ENCODE data around the gene RFFL. TPM values are rescaled to one million over a fixed set of nuclear protein-coding genes. Genes with fewer than 3 reads are reported as not detected.

Gene RFFL
- total and polyA plus RNA-seq, 9 of the 15 experiments (the other 6 are each of a cell fraction or from before 2014, with no cell fraction given), result 3.4 to 18.1 (median 12.8) TPM

DNA sequence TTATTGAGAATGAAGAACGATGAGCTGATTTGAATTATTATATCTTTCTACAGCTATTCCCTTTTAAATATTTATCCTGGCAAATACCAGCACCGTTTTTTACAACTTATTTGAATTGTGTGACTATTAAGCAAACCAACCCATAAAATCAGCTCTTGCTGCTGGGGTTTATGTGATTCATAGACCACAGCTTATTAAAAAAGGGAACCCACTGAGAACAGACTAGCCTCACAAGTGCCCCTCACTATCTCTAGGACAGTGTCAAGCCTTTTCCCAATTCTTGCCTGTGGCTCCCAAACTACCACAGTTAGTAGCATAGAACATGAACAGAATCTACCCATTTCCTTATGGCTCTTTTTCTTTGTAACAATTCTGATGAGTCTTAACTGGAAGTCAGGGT is 89.3 kb downstream of the RFFL start:
- ATAC-seq, result no peak
- H3K79me2 ChIP-seq (ENCODE audit: control insufficient read depth, insufficient read depth, low read length), result no peaks in the 10 kb centered on the region
- 27% methylated on average over 2 of the region's 2 CpGs for WGBS (ENCODE audit: insufficient coverage, low coverage, missing lambda C conversion rate)
- H2AFZ ChIP-seq (ENCODE audit: low read depth, low read length), result no peak overlapping the region
- in situ Hi-C loops (cut with MboI), result no loop called here
- no peaks in the 10 kb centered on the region for H3K27me3 ChIP-seq (ENCODE audit: control insufficient read depth in 2 of 2, insufficient read depth in 2 of 2, low read length in 2 of 2)
- no peaks in the 10 kb centered on the region for H3K36me3 ChIP-seq (ENCODE audit: control insufficient read depth, insufficient read depth, low read length)
- H4K20me1 ChIP-seq (replicated peaks; ENCODE audit: control insufficient read depth, insufficient read depth, low read length), result no peaks in the 10 kb centered on the region
- no peaks in the 10 kb centered on the region for H3K9me1 ChIP-seq (ENCODE audit: control insufficient read depth, insufficient read depth, low read length)
- FAIRE-seq, result no peak
- H3K4me1 ChIP-seq (replicated peaks in 1 of 2; ENCODE audit: control insufficient read depth in 2 of 2, insufficient read depth in 2 of 2, low read length in 2 of 2), result peaks cover 0 to 4% of the 10 kb centered on the region in 2 experiments; a peak in 1 of 5 replicates
- H3K9me3 ChIP-seq (replicated peaks; ENCODE audit: control insufficient read depth, insufficient read depth, low read depth, low read length), result no peaks in the 10 kb centered on the region
- no peak overlapping the region for H3K4me2 ChIP-seq (ENCODE audit: insufficient read depth, low read length)
- intact Hi-C loops (cut with micrococcal nuclease), result no loop called here
- H3K4me3 ChIP-seq, result no peak overlapping the region
- no peak for DNase-seq (ENCODE audit: extremely low read depth in 1 of 4, low spot score in 3 of 4)
- POLR2A ChIA-PET, result interaction anchor here (0.6 to 2.2 kb wide), 7 partner anchors 8 to 110 kb away, joined by 3 to 13 read pairs (median 5); partner anchors contain the start of genes CCT6B and ZNF830
- CTCF ChIA-PET (ENCODE audit: low intra/inter-chr PET ratio), result no interaction called here
- H3K27ac ChIP-seq (ENCODE audit: extremely low read depth, low read depth, low read length), result no peak overlapping the region
- BruUV-seq (replicated peaks), result no TSS peak
- H3K9ac ChIP-seq (ENCODE audit: insufficient read depth in 1 of 2, low read depth in 2 of 2, low read length in 2 of 2), result no peak overlapping the region
- TF ChIP-seq TCFL5 (CRISPR knock-in tag; conservative IDR thresholded peaks at IDR 0.05) (no peak), NFE2 (IDR thresholded peaks at IDR 0.05; ENCODE audit: low read depth) (no peak), TBP (optimal IDR thresholded peaks at IDR 0.05; ENCODE audit: low read depth, low read length) (no peak), MYBL2 (IDR thresholded peaks at IDR 0.05; ENCODE audit: low read depth) (no peak), MYBL2 (CRISPR knock-in tag; IDR thresholded peaks at IDR 0.05; ENCODE audit: borderline replicate concordance) (no peak), SREBF2 (CRISPR knock-in tag; IDR thresholded peaks at IDR 0.05) (no peak), NRF1 (conservative IDR thresholded peaks at IDR 0.05 in 1 of 2, IDR thresholded peaks at IDR 0.05 in 1 of 2) (no peak), ZNF140 (CRISPR knock-in tag; IDR thresholded peaks at IDR 0.05) (no peak), HDAC1 (IDR thresholded peaks at IDR 0.05) (no peak), SIX5 (IDR thresholded peaks at IDR 0.05; ENCODE audit: borderline replicate concordance in 1 of 2, insufficient read depth in 1 of 2, low read depth in 1 of 2, low read length in 2 of 2) (no peak), MCM3 (IDR thresholded peaks at IDR 0.05) (no peak), GATAD2B (IDR thresholded peaks at IDR 0.05; ENCODE audit: borderline replicate concordance) (no peak), EP300 (IDR thresholded peaks at IDR 0.05; ENCODE audit: low read length) (no peak)
- TF ChIP-seq, protein P1, sequence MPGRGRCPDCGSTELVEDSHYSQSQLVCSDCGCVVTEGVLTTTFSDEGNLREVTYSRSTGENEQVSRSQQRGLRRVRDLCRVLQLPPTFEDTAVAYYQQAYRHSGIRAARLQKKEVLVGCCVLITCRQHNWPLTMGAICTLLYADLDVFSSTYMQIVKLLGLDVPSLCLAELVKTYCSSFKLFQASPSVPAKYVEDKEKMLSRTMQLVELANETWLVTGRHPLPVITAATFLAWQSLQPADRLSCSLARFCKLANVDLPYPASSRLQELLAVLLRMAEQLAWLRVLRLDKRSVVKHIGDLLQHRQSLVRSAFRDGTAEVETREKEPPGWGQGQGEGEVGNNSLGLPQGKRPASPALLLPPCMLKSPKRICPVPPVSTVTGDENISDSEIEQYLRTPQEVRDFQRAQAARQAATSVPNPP (IDR thresholded peaks at IDR 0.05; ENCODE audit: borderline replicate concordance, insufficient read depth, insufficient read length), result no peak
- TF ChIP-seq, protein P2, sequence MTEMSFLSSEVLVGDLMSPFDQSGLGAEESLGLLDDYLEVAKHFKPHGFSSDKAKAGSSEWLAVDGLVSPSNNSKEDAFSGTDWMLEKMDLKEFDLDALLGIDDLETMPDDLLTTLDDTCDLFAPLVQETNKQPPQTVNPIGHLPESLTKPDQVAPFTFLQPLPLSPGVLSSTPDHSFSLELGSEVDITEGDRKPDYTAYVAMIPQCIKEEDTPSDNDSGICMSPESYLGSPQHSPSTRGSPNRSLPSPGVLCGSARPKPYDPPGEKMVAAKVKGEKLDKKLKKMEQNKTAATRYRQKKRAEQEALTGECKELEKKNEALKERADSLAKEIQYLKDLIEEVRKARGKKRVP (CRISPR knock-in tag; IDR thresholded peaks at IDR 0.05), result no peak
- TF ChIP-seq, protein P3, sequence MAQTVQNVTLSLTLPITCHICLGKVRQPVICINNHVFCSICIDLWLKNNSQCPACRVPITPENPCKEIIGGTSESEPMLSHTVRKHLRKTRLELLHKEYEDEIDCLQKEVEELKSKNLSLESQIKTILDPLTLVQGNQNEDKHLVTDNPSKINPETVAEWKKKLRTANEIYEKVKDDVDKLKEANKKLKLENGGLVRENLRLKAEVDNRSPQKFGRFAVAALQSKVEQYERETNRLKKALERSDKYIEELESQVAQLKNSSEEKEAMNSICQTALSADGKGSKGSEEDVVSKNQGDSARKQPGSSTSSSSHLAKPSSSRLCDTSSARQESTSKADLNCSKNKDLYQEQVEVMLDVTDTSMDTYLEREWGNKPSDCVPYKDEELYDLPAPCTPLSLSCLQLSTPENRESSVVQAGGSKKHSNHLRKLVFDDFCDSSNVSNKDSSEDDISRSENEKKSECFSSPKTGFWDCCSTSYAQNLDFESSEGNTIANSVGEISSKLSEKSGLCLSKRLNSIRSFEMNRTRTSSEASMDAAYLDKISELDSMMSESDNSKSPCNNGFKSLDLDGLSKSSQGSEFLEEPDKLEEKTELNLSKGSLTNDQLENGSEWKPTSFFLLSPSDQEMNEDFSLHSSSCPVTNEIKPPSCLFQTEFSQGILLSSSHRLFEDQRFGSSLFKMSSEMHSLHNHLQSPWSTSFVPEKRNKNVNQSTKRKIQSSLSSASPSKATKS (CRISPR knock-in tag; IDR thresholded peaks at IDR 0.05), result no peak
- TF ChIP-seq, protein P4, sequence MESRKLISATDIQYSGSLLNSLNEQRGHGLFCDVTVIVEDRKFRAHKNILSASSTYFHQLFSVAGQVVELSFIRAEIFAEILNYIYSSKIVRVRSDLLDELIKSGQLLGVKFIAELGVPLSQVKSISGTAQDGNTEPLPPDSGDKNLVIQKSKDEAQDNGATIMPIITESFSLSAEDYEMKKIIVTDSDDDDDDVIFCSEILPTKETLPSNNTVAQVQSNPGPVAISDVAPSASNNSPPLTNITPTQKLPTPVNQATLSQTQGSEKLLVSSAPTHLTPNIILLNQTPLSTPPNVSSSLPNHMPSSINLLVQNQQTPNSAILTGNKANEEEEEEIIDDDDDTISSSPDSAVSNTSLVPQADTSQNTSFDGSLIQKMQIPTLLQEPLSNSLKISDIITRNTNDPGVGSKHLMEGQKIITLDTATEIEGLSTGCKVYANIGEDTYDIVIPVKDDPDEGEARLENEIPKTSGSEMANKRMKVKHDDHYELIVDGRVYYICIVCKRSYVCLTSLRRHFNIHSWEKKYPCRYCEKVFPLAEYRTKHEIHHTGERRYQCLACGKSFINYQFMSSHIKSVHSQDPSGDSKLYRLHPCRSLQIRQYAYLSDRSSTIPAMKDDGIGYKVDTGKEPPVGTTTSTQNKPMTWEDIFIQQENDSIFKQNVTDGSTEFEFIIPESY (CRISPR knock-in tag; IDR thresholded peaks at IDR 0.05), result no peak
- TF ChIP-seq, protein P5, sequence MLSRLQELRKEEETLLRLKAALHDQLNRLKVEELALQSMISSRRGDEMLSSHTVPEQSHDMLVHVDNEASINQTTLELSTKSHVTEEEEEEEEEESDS (CRISPR knock-in tag; IDR thresholded peaks at IDR 0.05), result no peak

Data from K562 (cell line).